ENCODE measurements around the gene EIF1AX.

DNA sequence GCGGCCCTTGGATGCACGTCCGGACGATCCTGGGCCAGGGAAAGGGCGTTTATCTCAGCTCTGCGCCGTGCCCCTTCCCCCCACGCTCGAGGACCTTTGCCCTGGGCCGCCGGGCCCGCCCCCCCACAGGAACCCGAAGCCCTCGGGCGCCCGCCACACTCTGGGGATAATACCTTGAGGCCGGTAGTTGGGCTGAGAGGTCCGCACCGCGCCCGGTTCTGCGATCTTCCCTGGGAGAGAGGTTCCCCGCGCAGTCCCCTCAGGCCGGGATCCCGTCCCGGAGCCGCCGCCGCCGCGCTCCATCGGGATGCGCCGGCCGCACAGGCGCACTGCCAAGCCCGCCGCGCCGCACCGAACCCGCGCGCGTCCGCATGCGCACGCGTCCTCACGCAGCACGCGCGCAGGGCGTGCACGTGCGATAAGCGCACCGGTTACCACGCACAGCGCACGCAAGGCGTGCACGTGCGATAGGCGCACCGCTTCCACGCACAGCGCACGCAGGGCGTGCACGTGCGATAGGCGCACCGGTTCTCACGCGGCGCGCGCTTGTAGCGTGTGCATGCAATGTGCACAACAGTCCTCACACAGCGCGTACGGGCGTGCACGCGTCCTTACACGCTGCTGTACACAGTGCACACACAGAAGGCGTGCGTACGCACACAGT is 24.9 kb downstream of the EIF1AX start, which contains the start of gene MAP7D2:
- TF ChIP-seq CTCF (IDR thresholded peaks at IDR 0.05) (no peak), EP300 (IDR thresholded peaks at IDR 0.05) (no peak), POLR2AphosphoS5 (IDR thresholded peaks at IDR 0.05) (no peak), POLR2A (IDR thresholded peaks at IDR 0.05) (no peak)

Measured in suprapubic skin (tissue), 4 donors.